OCI-M2 (cell line): ENCODE results near the gene XRCC6.
"Not testable (repeated sequence)": the region's sequence is repeated elsewhere in the genome, so short reads cannot be mapped to it uniquely, and the experiment has no call there.

Source experiments
- DNase-seq: peaks from one replicate; lab custom pipeline; 2025; ENCODE audit not compliant: unreplicated experiment; lab: John Stamatoyannopoulos, UW

The XRCC6 gene

DNA sequence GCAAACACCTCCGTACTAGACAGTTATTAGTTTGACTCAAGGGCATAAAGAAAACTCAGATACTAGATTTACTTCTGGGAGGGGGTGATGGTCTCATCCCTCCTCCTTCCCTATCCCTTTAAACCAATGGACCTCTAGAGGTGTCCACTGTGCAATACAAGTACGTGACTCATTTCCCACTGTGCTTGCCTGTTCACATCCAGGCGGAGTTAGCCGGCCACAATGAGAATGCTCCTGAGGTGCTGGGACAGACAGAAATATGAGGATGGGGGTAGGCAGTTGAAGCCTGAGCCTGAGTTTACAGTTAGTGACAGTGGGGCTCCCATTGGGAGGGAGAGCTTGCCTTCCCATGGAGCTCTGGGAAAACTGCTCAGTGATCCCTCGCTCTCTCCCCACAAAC, 23.0 kb upstream of the XRCC6 start:
- DNase-seq = no peak

DNA sequence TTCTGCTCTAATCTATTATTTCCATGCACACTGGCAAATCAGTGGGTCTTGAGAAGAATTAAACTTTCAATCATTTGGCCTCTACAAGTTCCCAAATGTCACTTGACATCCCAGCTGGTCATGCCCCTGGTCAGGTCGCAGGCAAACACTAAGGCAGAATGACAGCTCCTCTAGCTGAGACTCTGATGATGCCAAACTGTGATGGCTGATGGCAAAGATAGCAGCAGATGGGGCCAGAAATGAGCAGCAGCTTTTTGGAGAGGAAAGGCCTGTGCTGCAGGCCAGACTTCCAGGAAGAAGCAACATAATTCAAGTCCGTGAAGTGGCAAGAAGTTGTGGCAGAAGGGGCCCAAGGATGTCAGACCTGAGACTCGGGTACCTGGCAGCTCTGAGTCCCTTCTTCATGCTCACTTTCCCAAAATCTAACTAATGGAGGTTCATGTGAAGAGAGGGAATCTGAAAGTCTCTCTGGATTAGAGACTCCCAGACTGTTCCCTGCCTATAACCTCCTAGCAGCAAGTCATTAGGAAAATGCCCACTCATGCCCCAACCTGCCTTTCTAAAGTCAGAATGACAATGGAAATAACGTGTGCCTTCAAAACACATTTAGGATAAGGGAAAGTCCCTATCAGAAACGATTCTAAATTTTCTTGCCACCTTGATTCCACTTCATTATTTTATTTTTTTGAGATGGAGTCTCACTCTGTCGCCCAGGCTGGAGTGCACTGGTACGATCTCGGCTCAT, 22.0 kb upstream of the XRCC6 start:
- DNase-seq = no peak

DNA sequence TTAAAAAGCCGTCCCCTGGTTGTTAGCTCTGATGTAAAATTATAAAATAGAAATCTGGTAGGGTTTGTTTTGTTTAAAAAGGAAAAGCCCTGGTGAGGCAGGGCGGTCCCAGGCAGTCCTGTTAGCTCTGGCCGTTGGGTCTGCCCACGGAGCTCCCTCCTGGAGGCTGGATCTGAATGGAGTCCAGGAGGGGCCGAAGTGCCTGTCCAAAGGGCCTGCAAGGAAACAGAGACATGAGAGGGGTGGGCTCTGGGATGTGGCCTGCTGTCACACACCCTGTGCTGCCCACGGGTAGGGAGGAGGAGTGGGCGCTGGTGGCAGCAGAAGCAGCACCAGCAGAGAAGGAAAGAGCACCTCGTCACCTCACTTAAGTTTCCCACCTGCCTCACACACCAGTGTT, 20.1 kb upstream of the XRCC6 start:
- no peak for DNase-seq

DNA sequence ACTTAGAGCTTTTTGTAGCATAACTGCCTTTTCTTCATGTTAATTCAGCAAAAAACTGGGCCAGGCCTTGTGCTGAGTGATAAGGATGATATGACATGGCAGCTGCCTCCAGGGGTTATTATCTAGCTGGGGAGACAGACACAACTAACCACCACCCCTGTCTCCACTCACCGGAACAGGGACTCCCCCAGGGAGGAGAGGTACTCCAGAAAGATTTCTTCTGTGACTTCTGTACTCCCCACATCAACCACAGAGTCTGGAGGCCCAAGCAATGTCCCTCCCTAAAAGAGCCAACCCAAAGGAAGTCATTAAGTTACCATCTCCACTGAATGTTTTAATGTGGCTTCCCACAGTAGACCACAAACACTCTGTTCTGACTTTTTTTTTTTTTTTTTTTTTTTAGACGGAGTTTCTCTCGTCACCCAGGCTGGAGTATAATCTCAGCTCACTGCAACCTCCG, 17.2 kb upstream of the XRCC6 start:
- DNase-seq = peak; percentile 67

DNA sequence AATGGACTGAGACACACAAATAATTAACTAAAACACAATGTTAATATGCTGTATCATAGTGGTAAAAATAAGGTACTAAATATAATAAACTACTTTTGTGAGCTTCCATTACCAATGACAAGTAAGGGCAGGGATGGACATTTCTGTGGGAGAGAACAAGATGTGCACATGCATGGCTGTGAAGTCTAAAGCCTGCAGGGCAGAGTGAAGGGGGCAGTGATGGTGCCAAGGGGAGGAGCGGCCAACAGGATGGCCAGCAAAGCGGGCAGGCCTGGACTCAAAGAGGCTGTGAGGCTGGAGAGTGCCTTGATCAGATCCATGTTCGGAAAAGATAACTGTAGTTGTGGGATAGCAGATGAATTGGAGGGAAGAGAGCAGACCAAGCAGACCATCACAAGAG, 12.7 kb upstream of the XRCC6 start:
- no peak for DNase-seq

DNA sequence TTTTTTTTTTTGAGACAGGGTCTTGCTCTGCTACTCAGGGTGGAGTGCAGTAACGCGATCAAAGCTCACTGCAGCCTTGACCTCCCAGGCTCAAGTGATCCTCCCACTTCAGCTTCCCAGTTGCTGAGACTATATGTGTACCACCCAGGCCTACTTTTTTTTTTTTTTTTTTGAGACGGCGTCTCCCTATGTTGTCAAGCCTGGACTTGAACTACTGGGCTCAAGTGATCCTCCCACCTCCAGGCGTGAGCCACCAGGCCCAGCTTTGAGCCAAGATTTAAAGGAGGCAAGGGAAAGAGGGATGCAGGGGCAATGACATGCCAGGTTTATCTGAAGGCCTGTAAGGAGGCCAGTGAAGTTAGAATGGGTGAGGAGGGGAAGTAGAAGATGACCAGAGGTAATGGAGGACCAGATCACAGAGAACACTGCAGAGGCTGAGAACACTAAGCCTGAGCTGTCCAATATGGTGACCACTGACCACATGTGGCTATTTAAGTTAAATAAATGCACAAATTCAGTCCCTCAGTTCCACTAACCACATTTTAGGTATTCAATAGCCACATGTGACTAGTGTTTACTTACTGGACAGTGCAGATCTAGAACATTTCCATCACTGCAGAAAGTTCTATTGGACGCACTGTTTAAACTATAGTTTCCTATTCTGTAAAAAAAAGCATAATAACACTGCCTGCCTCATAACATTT, 8.3 kb upstream of the XRCC6 start:
- no peak for DNase-seq

DNA sequence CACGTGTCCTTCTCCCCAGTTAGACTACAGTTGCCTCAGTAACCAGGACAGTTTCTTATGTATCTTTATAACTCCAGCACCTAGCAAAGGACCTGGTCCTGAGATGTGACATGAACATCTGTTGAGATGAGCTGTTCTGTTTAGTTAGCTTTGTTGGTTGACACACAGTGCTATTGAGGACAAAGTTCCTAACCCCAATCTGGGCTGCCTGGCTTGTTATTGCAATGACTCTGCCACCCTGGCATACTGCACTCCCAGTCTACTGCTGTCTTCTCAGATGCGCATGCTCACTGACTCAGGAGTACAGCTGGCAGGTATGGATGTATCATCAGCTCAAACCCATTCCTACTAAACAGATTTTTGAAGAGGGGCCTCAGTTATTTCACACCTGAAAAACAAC, 7.6 kb upstream of the XRCC6 start:
- DNase-seq = no peak

DNA sequence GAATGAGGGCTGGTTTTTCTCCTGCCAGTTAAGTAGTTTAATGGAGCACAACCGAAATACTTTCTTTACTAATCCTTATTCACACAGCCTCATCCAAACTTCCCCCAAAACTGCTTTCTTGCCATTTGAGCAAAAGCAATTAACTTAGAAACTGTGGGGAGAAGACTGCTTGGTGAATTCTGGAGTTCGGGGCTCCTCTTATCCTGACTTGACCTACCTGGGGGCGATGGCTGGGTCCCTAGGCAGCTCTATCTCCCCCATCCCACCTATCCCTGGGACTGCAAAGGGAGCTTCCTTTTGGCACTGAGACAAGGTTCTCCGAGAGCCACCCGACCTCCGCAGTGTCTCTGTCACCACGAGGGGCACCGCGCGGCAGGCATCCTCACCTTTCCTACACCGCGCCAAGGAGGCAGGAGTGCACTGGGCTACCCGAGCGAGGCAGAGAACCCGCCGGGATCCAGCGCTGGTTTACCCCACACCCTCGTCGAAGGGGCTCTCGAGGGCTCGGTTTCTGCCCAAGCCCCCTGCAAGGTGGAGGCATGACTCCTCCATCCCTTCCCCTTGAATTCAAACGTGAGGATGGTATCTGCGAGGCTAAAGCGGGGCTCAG, 1.0 kb upstream of the XRCC6 start:
- DNase-seq = no peak

DNA sequence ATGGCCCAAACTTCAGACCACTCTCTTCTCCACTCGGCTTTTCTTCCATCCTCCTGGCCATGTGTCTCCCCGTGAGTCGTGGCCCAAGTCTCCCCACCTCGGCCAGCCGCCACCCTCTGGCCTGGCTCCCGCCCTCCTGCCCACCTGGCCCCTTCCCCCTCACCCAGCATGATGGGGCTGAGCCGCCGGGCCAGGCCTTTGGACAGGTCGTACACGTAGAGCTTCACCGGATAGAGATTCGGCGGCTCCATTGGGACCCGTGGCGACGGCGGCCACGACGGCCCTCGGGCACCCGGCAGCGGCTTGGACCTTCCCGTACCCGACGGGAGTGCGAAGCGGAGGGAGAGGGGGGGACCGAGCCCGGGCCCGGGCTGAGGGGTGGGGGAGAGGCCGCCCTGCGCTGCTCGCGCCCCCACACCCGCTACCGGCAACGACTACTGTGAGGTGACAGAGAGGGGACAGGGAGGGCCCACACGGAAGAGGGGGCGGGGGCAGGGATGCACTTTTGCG, 451 bp upstream of the XRCC6 start, which contains the start of gene DESI1:
Gene DESI1, minus strand, starts transcription at position 455 of the 510 bp plus-strand sequence. Its CDS starts 204 bp downstream, at position 251.
- DNase-seq = no peak

DNA sequence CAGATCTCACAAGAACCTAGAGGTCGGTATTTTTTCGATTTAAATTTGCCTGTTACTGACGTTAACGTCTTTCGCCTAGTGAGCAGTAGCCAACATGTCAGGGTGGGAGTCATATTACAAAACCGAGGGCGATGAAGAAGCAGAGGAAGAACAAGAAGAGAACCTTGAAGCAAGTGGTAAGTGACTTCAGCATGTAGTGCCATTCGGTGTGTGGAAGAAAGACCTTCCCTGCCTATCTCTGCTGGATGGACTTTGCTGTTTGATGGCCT, 750 bp downstream of the XRCC6 start:
- no peak for DNase-seq

DNA sequence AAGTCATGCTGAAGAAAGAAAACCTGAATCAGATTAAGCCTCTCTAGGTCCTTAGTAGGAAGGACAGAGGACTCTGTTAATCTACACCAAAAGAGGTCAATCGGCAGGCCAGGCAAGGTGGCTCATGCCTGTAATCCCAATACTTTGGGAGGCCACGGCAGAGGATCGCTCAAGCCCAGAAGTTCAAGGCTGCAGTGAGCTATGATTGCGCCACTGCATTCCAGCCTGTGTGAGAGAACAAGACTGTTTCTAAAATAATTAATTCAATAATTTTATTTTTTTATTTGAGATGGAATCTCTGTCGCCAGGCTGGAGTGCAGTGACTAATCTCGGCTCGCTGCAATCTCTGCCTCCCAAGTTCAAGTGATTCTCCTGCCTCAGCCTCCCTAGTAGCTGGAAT, 4.5 kb downstream of the XRCC6 start:
- no peak for DNase-seq

DNA sequence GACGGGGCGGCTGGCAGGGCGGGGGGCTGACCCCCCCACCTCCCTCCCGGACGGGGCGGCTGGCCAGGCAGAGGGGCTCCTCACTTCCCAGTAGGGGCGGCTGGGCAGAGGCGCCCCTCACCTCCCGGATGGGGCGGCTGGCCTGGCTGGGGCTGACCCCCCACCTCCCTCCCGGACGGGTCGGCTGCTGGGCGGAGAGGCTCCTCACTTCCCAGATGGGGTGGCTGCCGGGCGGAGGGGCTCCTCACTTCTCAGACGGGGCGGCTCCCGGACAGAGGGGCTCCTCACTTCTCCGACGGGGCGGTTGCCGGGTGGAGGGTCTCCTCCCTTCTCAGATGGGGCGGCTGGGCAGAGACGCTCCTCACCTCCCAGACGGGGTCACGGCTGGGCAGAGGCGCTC, 10.0 kb downstream of the XRCC6 start:
- DNase-seq = not testable (repeated sequence)

DNA sequence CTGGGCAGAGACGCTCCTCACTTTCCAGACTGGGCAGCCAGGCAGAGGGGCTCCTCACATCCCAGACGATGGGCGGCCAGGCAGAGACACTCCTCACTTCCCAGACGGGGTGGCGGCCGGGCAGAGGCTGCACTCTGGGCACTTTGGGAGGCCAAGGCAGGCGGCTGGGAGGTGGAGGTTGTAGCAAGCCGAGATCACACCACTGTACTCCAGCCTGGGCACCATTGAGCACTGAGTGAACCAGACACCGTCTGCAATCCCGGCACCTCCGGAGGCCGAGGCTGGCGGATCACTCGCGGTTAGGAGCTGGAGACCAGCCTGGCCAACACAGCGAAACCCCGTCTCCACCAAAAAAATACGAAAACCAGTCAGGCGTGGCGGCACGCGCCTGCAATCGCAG, 10.5 kb downstream of the XRCC6 start:
- not testable (repeated sequence) for DNase-seq

DNA sequence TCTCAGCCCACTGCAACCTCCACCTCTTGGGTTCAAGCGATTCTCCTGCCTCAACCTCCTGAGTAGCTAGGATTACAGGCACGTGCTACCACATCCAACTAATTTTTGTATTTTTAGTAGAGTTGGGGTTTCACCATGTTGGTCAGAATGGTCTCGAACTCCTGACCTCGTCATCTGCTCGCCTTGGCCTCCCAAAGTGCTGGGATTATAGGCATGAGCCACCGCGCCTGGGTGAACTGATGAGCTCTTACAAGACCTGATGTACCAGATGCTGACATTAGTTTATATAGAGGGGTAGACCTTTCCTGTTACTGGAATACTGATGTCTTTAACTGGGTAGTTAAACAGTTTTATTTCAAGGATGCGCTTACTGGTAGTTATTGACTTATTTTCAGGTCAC, 13.5 kb downstream of the XRCC6 start:
- not testable (repeated sequence) for DNase-seq

DNA sequence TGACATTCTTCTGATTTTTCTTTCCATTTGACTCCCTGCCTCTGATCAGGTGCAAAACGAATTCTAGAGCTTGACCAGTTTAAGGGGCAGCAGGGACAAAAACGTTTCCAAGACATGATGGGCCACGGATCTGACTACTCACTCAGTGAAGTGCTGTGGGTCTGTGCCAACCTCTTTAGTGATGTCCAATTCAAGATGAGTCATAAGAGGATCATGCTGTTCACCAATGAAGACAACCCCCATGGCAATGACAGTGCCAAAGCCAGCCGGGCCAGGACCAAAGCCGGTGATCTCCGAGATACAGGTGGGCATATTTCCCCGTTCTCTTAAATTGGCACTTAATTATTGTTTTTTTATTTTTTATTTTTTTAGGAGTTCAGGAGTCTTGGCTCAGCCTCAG, 15.4 kb downstream of the XRCC6 start:
- DNase-seq = no peak

DNA sequence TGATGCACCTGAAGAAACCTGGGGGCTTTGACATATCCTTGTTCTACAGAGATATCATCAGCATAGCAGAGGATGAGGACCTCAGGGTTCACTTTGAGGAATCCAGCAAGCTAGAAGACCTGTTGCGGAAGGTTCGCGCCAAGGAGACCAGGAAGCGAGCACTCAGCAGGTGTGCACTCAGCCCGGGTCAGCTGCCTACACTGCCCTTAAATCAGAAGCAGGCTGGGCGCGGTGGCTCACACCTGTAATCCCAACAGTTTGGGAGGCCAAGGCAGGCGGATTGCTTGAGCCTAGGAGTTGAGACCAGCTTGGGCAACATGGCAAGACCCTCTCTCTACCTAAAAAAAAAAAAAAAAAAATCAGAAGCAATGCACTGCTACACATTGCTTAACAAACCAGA, 16.5 kb downstream of the XRCC6 start:
- not testable (repeated sequence) for DNase-seq

DNA sequence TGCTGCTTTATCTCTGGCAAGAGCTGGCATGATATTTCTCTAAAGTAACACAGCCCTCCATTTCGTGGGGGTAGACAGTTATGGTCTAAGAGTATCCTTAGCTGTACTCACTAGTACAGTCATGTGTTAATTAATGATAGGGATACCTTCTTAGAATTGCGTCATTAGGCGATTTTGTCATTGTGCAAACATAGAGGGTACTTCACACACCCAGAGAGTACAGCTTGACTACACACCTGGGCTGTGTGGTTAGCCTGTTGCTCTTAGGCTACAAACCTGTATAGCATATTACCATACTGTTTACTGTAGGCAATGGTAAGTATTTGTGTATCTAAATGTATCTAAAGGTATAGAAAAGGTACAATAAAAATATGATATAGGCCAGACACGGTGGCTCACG, 17.0 kb downstream of the XRCC6 start:
- DNase-seq = no peak

DNA sequence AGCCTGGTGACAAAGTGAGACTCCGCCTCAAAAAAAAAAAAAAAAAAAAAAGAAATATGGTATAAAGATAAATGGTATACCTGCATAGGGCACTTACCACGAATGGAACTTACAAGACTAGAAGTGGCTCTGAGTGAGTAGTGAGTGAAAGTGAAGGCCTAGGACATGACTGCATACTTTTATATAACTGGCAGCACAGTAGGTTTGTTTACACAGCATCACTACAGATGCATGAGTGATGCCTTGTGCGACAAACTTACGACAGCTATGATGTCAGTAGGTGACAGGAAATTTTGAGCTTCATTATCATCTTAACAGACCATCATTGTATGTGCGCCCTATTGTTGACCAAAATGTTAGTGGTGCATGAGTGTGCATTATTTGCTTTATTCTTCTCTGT, 17.7 kb downstream of the XRCC6 start:
- DNase-seq = no peak

DNA sequence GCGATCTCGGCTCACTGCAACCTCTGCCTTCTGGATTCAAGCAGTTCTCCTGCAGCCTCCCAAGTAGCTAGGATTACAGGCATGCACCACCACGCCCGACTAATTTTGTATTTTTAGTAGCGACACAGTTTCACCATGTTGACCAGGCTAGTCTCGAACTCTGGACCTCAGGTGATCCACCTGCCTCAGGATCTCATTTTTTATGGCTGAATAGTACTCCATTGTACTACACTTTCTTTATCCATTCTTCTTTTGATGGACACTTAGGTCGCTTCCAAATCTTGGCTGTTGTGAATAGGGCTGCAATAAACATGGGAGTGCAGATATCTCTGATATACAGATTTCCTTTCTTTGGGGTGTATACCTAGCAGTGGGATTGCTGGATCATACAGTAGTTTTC, 20.8 kb downstream of the XRCC6 start:
- no peak for DNase-seq

DNA sequence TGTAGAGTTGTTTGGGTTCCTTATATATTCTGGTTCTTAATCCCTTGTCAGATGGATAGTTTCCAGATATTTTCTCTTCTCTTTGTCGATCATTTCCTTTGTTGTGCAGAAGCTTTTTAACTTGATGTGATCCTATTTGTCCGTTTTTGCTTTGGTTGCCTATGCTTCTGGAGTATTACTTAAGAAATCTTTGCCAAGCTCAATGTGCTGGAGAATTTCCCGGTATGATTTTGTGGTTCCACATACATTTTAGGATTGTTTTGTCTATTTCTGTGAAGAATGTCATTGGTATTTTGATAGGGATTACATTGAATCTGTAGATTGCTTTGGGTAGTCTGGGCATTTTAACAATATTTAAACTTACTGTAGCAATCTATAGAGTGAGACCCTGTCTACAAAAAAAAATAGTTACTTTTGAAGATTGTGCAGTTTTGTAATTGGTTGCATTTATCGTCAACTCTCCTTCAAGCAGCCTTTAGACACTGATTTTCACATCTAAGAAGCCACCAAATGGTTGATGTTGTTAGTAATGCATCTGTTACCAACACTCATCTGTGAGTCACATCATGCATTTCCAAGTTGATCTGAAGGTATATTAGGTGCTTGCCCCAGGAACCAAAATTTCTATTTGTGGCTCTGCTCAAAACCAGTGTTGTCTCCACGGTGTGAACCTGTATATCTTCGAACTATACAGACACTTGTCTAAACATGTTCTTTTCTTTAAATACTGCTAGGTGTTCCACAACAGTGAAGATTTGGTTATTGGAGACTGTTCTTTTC, 21.4 kb downstream of the XRCC6 start:
- no peak for DNase-seq

DNA sequence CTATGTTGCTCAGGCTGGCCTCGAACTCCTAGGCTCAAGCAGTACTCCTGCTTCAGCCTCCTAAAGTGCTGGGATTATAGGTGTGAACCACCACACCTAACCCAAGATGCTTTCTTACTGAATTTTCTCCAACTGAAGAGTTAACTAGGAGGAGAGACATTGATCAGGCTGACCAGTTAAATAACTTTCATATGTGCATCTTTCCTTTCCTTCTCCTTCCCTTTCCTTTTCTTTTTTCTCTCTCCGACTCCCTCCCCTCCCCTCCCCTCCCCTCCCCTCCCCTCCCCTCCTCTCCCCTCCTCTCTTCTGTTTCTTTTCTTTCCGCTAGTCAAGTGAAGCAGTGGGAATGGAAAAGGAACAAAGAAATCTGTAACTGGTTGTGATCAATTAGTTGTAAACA, 26.7 kb downstream of the XRCC6 start:
- DNase-seq = no peak
